Stimulated activated CD4-positive, alpha-beta T cell treated with anti-CD3 and anti-CD28 coated beads, Interleukin-1b, Interleukin-23, amount 100 ng/mL, for 1 hour (primary cell): ENCODE measurements around the gene SCN2A.
"Not testable (repeated sequence)": the region's sequence is repeated elsewhere in the genome, so short reads cannot be mapped to it uniquely, and the experiment has no call there.

Experiments
- DNase-seq, 2 donors: peaks; one replicate each; pipeline ENCODE4 v3.0.0-alpha.2; 2020; ENCODE audit warnings: low read depth in 2 of 2

The SCN2A gene

GRCh38 chr2:165251366-165251765, 12.2 kb downstream of the SCN2A start:
- DNase-seq = no peak

- DNase-seq = no peak
Observed at GRCh38 chr2:165253178-165253577, 14.0 kb downstream of the SCN2A start.

- DNase-seq = no peak
Observed at GRCh38 chr2:165256618-165257017, 17.4 kb downstream of the SCN2A start.

- not testable (repeated sequence) for DNase-seq
Observed at GRCh38 chr2:165260347-165260746, 21.1 kb downstream of the SCN2A start.

- DNase-seq = no peak
Observed at GRCh38 chr2:165268754-165269153, 29.5 kb downstream of the SCN2A start.

- no peak for DNase-seq
Observed at GRCh38 chr2:165273176-165273575, 34.0 kb downstream of the SCN2A start.

- DNase-seq = no peak
Observed at GRCh38 chr2:165274698-165275097, 35.5 kb downstream of the SCN2A start.

GRCh38 chr2:165275932-165276331, 36.7 kb downstream of the SCN2A start:
- no peak for DNase-seq

GRCh38 chr2:165277295-165277694, 38.1 kb downstream of the SCN2A start:
- no peak for DNase-seq

- no peak for DNase-seq
Observed at GRCh38 chr2:165277860-165278656, 38.8 kb downstream of the SCN2A start.

GRCh38 chr2:165280356-165280755, 41.1 kb downstream of the SCN2A start:
- DNase-seq = no peak

- no peak for DNase-seq
Observed at GRCh38 chr2:165281387-165281786, 42.2 kb downstream of the SCN2A start.

GRCh38 chr2:165283342-165283741, 44.1 kb downstream of the SCN2A start:
- DNase-seq = no peak

GRCh38 chr2:165287094-165287778, 48.0 kb downstream of the SCN2A start:
- DNase-seq = no peak

GRCh38 chr2:165289069-165289468, 49.9 kb downstream of the SCN2A start:
- DNase-seq = no peak

- DNase-seq = peak in 1 of 2 donors; percentile 3
Observed at GRCh38 chr2:165293440-165294420, 54.5 kb downstream of the SCN2A start.

- DNase-seq = no peak
Observed at GRCh38 chr2:165294912-165295311, 55.7 kb downstream of the SCN2A start.

- no peak for DNase-seq
Observed at GRCh38 chr2:165295643-165296042, 56.4 kb downstream of the SCN2A start.

GRCh38 chr2:165305391-165306096, 66.3 kb downstream of the SCN2A start:
- DNase-seq = no peak

GRCh38 chr2:165307317-165307716, 68.1 kb downstream of the SCN2A start:
- DNase-seq = no peak

- DNase-seq = no peak
Observed at GRCh38 chr2:165311949-165312348, 72.7 kb downstream of the SCN2A start.
